DMS153 (cell line): ENCODE data around the gene SMIM24.
"Not testable (repeated sequence)": the region's sequence is repeated elsewhere in the genome, so short reads cannot be mapped to it uniquely, and the experiment has no call there.

Experiments
- DNase-seq: peaks from one replicate; lab custom pipeline; 2025; lab: John Stamatoyannopoulos, UW

SMIM24 gene

DNA sequence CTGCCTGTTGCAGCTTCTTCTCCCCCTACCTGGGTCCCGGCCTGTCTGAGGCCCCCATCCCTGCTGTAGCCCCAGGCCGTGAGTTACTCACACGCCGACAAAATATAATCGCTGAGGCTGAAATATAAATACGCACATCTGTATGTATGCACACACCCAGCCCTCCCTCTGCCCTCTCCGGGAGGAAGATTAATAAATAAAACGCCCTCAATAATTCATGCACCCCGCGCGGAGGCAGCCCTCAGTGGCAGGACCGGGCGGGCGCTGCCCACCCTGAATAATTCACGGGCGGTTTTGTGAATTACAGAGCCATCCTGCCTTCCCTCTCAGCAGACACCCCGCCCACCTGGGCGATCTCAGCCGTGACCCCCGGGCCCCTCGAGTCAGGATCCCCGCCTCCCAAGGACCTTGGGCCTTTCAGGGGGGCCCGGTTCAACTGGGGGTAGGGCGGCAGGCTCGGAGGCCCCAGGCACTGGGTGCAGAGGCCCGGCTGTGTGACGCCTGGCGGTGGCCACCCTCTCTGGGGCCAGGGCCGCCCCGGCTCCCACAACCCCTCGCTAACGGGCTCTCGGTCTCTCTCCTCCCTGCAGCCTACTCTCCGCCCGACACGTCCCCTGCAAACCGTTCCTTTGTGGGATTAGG lies 24.2 kb downstream of the SMIM24 start:
- no peak for DNase-seq

DNA sequence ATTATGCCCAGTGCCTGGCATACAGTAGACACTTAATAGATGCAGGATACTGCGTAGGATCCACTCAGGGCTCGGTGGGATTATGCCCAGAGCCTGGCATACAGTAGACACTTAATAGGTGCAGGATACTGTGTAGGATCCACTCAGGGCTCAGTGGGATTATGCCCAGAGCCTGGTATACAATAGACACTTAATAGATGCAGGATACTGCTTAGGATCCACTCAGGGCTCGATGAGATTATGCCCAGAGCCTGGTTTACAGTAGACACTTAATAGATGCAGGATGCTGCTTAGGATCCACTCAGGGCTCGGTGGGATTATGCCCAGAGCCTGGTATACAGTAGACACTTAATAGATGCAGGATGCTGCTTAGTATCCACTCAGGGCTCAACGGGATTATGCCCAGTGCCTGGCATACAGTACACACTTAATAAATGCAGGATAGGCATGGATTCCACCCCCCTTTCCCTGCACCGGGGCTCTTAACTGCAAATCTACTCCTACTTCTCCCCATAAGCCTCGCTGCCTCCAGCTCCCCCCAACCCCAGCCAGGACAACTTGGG lies 24.9 kb downstream of the SMIM24 start:
- DNase-seq = no peak

DNA sequence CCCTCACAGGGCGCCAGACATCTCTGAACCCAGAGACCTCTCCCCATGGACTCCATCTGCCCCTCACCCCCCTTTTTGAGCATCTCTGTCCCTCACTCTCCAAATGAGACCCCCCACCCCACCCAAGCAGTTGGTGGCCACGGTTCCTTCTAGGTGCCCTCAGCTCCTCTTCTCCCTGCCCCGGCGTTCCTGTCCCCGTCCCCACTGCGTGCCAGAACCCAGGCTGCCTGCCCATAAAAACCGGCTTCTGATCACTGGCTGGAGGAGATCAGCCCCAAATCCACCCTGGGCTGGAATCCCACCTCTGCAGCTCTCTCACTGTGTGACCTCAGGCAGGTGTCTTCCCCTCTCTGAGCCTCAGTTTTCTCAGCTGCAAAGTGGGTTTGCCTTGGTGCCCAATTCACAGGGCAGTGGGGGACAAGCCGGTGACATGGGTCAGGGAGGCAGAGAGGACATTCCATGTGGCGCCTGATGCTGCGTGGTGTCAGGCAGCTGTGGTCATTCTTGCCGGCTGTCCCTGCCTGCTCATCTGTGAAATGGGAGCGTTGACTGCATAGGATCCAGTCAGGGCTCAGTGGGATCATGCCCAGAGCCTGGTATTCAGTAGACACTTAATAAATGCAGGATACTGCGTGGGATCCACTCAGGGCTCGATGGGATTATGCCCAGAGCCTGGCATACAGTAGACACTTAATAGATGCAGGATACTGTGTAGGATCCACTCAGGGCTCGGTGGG lies 25.5 kb downstream of the SMIM24 start:
- no peak for DNase-seq

DNA sequence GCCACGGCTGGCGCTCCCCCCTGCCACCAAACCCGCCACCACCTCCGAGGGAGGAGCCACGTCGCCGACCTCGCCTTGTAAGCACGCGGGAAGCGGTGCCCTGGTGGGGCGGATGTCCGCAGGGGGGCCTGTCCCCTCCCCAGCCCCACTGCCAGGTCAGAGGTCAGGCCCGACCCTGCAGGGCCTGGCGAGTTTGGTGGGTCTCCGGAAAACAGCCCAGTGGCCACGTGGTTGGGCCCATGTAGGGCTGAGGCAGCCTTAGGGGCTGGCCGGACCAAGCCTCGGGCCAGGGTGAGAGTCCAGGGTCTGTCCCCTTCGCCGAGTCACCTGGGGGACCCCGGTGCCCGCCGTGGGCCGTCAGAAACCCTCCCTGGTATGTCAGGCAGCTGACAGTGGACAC lies 26.5 kb downstream of the SMIM24 start:
- no peak for DNase-seq

DNA sequence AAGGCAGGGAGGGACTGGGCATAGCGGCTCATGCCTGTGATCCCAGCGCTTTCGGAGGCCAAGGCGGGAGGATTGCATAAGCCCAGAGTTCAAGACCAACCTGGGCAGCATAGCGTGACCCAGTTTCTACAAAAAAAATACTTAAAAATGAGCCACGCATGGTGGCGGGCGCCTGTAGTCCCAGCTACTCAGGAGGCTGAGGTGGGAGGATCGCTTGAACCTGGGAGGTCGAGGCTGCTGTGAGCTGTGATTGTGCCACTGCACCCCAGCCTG lies 27.4 kb downstream of the SMIM24 start:
- not testable (repeated sequence) for DNase-seq

DNA sequence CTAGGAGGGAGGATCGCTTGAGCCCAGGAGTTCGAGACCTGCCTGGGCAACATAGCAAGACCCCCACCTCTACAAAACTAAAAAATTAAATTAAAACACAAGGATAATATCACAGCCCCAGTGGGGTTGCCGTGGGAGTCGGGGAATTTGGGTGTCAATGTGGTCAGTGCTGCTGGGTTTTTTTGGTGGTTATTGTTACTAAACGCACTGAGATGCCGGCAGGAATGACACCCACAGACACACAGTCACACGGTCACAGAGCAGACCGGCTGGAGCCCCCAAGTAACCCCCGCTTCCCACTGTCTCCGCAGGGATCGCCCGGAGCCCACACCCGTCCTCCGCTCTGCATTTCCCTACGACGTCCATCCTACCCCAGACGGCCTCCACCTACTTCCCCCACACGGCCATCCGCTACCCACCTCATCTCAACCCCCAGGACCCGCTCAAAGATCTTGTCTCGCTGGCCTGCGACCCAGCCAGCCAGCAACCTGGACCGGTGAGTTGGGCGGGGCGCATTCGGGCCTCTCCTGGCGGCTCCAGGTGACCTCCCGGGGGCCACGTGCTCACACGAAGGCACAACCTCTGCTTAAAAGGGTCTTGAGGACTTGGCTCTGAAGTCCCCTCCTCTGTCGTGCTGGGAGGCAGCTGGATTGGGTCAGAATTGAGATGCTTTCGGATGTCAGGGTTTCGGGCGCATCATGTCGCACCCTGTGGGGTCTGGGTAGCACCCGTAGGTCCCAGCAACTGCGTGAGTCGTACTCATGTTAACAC lies 28.0 kb downstream of the SMIM24 start:
- DNase-seq = no peak

DNA sequence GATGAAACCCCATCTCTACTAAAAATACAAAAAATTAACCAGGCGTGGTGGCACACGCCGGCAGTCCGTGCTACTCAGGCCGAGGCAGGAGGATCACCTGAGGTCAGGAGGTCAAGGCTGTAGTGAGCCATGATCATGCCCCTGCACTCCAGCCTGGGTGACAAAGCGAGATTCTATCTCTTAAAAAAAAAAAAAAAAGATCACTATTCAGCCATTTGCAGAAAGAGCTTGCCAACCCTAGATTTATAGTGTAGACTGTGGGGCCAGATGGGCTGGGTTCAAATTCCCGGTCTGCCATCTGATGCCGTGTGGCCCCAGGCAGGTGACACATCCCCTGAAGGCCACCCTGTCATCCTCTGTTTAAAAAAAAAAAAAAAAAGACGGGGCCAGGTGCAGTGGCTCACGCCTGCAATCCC lies 28.9 kb downstream of the SMIM24 start:
- DNase-seq = no peak

DNA sequence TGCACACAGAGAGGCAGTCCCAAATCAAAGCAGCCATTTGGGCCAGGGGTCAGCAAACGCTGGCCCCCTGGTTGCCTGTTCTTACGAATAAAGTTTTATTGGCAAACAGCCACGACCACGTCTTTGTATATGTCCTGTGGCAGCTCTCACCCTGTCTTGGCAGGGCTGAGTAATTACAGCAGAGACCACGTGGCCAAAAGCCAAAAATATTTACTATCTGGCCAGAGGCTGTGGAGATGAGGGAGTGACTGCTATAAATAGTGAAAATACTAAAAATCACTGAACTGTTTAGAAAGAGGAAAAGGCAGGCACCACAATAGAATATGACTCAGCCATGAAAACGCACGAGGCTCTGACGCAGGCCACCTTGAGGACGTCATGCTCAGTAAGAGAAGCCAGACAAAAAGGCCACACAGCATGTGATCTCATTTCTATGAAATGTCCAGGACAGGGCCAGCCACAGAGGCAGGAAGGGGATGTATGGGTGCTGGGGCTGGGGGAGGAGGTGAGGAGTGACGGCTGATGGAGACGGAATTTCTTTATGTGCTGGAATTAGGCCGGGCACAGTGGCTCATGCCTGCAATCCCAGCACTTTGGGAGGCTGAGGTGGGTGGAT lies 29.4 kb downstream of the SMIM24 start:
- DNase-seq = no peak

DNA sequence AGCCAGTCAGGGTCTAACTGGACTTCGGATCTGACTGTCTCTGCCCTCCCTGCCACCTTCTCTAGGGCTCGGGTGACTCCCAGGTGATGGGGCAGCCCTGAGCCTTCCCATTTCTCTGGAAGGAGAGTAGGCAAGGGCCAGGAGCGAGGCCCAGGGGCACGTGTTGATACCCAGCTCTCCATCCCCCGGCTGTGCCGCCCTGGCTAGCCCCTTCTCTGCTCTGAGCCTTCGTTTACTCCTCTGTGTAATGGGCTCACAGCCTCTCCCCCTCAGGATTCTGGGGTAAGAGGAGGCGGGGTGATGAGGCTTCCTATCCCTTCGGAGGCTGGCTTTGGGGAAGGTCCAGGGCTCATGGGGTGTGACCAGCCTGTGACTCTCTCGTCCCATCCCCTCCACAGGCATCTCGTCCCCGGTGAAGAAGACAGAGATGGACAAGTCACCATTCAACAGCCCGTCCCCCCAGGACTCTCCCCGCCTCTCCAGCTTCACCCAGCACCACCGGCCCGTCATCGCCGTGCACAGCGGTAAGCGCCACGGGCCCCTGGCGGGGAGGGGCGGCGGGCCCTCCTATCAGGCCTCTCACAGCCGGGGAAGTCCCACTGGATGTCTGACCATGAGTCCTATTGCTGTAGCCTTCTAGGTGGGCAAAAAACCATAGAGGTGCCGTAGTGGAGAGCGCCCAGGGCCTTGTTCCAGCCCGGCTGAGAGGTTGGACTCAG lies 31.6 kb downstream of the SMIM24 start:
- DNase-seq = no peak

DNA sequence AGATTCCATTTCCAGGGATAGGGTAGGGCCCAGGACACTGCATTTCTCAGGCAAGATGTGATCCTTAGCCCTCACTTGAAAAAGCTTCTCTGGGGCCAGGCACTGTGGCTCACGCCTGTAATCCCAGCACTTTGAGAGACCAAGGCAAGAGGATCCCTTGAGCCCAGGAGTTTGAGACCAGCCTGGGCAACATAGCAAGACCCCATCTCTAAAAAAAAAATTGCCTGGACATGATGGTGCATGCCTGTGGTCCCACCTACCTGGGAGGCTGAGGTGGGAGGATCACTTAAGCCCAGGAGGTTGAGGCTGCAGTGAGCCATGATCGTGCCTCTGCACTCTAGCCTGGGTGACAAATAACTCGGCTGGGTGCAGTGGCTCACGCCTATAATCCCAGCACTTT lies 33.7 kb downstream of the SMIM24 start:
- DNase-seq = not testable (repeated sequence)

DNA sequence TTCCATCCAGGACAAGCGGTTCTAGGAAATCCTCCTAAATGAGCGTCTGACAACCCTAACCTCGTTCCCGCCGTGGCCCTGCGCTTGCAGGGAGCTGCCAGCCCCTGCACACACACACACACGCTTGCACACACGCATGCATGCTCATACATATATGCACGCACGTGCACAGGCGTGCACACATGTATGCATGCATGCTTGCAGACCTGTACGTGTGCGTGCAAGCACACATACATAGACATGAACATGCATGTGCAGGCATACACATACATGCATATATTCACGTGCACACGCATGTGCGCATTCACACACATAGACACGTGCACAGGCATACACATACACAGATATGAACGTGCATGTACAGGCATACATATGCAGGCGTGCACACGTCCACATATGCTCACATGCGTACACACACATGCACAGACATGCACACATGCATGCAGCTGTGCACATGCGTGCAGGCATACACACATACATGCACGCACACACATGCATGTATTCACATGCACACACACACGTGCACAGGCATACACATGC lies 35.6 kb downstream of the SMIM24 start:
- DNase-seq = no peak

DNA sequence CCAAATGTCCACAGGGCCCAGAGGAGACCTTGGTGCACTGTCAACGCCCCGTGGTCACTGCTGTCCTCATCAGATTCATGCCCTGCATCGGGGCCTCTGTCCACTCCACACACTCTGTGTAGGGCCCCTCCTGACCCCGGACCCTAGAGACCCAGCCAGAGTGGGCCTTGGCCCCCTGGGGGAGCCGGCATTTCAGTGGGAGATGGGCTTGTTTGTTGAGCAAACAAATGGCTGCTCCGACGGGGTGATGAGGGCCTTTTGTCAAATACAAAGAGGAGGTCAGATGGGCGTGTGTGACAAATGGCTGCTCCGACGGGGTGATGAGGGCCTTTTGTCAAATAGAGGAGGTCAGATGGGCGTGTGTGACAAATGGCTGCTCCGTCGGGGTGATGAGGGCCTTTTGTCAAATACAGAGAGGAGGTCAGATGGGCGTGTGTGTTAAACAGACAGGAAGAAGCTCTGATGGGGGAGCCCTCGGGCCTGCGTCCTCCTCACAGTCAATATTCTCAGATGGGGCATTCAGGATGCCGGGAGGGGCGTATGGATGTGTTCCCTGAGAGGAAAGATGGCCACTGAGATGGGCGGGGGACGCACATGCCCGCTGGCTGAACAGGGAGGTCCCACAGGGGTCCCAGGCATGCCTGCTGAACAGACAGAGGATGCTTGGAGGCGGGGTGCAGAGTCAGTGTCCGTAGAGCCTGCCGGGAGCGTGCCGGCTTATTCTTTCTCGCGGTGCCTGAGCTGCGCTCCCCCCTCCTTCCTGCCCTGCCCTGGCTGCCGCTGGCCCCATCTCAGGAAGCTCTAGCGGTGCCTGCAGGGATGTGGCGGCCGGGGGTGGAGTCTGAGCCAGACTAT lies 36.3 kb downstream of the SMIM24 start:
- DNase-seq = peak; percentile 44

DNA sequence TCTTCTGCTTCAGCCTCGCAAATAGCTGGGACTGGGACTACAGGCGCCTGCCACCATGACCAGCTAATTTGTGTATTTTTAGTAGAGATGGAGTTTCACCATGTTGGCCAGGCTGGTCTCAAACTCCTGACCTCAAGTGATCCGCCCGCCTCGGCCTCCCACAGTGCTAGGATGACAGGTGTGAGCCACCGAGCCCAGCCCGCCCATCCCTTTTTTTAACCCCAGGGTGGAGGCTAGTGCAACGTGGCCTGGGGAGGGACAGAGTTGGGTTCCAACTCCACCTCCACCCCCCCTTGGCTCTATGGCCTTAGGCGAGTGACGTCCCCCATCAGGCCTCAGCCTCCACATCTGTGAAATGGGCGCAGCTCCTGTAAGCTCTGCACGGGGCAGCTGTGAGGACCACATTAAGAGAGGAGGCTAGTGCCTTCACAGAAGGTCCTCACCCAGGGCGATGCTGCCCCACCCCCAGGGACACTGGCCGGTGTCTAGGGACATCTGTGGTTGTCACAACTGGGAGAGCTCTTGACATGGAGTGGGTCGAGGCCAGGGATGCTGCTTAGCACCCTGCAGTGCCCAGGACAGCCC lies 37.7 kb downstream of the SMIM24 start:
- DNase-seq = no peak

DNA sequence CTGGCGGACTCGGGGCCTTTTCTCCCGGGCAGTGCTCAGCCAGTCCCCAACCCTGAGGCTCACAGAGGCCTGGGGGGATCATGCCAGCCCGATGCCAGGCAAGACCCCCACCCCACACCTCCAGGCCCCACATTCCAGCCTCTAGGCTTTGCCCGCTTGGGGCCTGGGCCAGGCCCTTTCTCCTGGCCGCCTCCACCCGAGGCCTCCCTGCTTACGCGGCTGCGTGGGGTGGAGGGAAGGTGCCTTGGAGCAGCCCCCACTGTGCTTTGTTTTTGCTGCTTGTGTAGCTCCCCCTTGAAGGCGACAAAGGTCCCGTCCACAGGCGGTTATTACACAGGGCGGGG lies 38.4 kb downstream of the SMIM24 start:
- DNase-seq = no peak

DNA sequence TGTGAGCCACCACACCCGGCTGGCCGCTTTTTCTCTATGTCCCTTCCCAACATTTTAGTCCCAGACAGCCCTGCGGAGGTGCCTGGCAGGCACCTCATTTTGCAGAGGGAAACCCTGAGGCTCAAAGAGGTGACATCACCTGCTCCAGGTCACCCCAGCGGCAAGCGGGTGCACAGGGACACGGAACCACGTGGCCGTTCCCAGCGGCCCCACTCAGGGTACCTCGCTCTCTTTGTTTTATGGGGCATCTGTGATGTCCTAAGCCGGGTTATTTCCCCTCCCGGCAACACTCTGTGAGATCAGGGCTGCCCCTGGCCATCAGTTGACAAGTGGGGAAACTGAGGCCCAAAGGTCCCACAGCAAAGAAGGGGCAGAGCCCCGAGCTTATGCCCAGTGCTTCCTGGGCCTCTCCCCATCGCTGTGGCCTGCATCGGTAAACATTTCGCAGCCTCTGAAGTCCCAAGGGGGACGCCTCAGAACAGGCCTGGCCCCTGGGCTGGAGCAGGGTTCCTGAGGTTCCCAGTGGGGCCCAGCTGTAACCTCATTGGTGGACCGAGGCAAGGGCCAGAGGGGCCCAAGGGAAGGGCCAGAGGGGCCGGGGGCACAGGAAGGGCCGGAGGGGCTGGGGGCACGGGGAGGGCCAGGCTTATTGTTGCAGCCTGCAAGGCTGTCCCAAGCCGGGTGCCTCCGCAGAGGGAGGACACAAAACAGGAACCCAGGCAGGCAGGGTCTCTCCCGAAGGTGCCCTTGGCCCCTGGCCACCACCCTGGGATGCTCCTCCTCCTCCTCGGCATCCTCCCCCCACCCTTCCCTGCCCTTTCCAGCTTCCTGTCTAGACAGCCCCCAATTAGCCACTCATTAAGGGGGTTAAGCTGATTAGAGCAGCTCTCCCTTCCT lies 39.0 kb downstream of the SMIM24 start:
- DNase-seq = no peak

DNA sequence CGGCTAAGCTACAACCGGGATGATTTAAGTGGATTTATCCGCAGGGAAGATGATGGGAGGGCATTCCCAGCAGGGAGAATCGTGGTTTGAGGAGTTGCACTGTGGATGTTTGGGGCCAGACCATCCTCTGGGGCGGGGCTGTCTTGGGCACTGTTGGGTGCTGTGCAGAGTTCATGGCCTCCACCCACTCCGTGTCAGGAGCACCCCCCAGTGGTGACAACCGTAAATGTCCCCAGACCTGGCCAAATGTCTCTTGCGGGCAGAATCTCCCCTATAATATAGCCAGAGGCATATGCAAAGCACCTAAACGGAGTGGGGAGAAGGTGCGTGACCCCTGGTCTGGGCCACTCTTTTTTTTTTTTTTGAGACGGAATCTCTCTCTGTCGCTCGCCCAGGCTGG lies 40.2 kb downstream of the SMIM24 start:
- DNase-seq = no peak

DNA sequence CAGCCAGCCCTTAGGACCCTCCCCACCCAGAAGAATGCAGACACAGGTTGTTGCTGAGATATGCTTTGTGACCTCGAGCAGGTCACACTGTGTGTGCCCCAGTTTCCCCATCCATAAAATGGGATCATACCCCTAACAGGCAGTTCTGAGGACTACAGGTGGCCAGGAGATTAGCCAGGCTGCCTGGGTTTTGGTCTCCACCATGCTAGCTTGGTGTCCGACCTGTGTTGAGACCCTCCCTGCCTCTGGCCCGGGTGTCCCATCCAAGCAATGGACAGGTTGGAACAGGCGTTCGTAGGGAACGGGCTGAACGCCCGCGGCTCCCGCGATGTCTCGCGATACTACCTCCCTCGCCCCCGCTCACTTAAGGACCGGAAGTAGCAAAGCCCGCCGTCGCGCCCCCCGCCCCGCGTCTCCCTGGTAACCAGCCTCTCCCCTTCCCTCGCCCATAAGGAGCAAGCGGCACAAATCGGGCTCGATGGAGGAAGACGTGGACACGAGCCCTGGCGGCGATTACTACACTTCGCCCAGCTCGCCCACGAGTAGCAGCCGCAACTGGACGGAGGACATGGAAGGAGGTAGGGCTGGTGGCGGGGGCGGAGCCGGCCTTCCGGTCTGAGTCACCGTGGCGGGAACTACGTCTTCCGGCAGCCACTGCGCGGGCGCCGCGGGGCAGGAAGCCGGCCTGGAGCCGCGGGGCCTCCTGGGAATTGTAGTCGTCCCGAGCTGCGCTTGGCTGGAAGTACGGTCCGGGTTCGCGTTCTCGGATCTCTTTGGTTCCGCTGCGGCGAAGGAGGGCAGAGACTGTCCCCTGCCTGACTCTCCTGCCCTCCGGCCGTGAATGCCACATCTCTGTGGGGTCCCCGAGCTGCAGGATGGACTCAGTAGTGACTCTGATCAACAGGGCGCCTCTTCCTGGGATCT lies 45.4 kb downstream of the SMIM24 start:
- DNase-seq = peak; percentile 89

DNA sequence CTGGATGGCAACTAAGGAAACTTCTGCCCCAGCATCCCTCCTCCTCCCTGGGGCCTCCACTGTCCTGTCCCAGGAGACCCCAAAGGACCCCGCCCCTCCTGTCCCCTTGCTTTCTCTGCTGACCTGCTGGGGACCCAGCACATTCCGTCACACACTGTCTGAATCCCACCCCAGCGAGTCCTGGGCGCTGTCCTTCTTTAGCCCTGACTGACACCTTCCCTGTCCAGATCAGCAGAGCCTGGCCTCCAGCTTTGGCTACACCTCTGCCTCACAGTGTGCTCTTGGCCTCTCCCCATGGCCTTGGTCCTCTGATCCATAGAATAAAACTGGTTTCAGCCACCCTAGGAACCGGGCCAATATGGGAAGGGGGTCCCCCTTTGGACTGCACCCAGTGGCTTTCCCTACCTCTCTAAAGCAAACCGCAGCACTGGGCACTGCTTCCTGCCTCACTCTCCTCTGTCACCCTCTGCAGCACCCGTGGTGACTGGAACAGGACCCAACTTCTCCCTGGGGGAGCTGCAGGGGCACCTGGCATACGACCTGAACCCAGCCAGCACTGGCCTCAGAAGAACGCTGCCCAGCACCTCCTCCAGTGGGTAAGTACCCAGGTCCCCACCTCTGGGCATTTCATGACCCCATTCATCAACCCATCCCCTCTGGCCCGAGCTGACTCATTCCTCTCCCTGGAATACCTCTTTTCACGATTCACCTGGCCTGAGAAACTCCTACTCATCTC lies 46.4 kb downstream of the SMIM24 start:
- no peak for DNase-seq
